Stomach smooth muscle (tissue), 2 donors: ENCODE data around the gene NCBP1.

ENCODE experiments used
- H3K27ac ChIP-seq: one replicate; pipeline ENCODE4 v1.7.0; 2013; ENCODE audit warnings: mild to moderate bottlenecking, low read length, inconsistent platforms
- H3K27me3 ChIP-seq, 2 donors: one replicate each; pipeline ENCODE4 v1.7.0; 2013; ENCODE audit warnings: low read length in 2 of 2; ENCODE audit not compliant: insufficient read depth in 2 of 2, control insufficient read depth in 1 of 2
- H3K36me3 ChIP-seq, 2 donors: one replicate each; pipeline ENCODE4 v1.7.0; 2013; ENCODE audit warnings: low read length in 2 of 2; ENCODE audit not compliant: control insufficient read depth in 2 of 2, insufficient read depth in 2 of 2
- H3K4me1 ChIP-seq: one replicate; pipeline ENCODE4 v1.7.0; 2013; ENCODE audit warnings: low read length; ENCODE audit not compliant: control insufficient read depth, insufficient read depth
- H3K4me3 ChIP-seq, 2 donors: one replicate each; pipeline ENCODE4 v1.7.0; 2013; ENCODE audit warnings: low read length in 2 of 2
- H3K9ac ChIP-seq, 2 donors: one replicate each; pipeline ENCODE4 v1.7.0; 2013; ENCODE audit warnings: low read length in 2 of 2, mild to moderate bottlenecking in 1 of 2
- H3K9me3 ChIP-seq, 2 donors: one replicate each; pipeline ENCODE4 v1.7.0; 2013; ENCODE audit warnings: low read length in 2 of 2; ENCODE audit not compliant: control insufficient read depth in 2 of 2
- donor health status: healthy.
- donor health status: Pancreatic carcinoma.

NCBP1 gene

DNA sequence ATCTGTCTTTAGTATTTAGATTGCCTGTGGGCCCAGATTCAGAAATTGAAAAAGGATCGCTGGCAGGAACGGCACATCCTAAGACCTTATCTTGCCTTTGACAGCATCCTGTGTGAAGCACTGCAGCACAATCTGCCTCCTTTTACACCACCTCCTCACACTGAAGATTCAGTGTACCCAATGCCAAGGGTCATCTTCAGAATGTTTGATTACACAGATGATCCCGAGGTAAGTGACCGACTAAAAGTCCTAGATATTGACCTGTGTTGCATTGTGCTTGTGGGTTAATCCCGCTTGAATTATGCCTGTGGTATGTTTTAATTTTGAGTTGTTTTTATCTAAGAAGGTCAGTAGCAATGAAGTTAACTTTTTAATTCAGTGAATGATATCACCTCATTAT, 14.4 kb downstream of the NCBP1 start:
- H3K9ac ChIP-seq = no peak overlapping the region
- H3K4me3 ChIP-seq = no peak overlapping the region
- H3K36me3 ChIP-seq = peaks cover 21 to 29% of the 10 kb centered on the region in 2 donors
- no peaks in the 10 kb centered on the region for H3K4me1 ChIP-seq
- no peak overlapping the region for H3K27ac ChIP-seq
- H3K9me3 ChIP-seq = no peaks in the 10 kb centered on the region
- no peaks in the 10 kb centered on the region for H3K27me3 ChIP-seq

DNA sequence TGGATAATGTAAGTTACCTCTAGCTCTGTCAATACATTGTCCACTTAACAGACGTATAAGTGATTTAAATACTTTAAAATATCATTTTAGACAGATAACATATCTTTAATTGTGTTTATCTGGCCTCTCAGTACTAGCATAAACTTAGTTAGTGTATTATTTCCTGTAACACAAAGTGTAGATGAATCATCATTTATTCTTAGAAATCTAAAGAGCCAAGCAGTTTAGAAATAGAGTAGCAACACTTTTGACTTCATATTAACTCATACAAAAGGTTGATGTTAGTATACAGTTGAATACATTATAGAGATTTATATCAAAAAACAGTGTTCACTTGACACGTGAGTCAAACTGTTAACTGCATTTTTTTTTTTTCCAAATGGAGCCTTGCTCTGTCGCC, 18.0 kb downstream of the NCBP1 start:
- Histone ChIP-seq H3K4me1 (no peaks in the 10 kb centered on the region), H3K27me3 (no peaks in the 10 kb centered on the region), H3K4me3 (no peak overlapping the region), H3K27ac (no peak overlapping the region), H3K9me3 (no peaks in the 10 kb centered on the region), H3K9ac (no peak overlapping the region), H3K36me3 (peaks cover 26 to 29% of the 10 kb centered on the region in 2 donors)

DNA sequence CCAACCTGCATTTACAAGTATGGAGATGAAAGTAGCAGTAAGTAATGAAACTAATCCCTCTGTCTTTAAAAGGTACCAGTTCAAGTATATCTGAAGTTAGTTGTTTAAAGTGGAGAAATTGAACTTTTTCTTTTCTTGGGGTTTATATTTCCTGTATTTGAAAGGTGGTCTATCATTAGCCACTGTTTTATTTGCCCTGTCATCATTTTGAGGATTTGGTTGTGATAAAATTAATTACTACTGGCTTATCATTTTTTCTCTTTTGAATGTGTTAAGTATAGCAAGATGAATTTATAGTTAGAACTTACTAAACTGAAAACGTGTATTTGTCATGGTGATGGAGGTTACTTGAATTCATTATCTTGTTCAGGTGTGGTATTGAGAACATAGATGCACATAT, 25.1 kb downstream of the NCBP1 start:
- H3K36me3 ChIP-seq = peaks cover 35 to 48% of the 10 kb centered on the region in 2 donors

DNA sequence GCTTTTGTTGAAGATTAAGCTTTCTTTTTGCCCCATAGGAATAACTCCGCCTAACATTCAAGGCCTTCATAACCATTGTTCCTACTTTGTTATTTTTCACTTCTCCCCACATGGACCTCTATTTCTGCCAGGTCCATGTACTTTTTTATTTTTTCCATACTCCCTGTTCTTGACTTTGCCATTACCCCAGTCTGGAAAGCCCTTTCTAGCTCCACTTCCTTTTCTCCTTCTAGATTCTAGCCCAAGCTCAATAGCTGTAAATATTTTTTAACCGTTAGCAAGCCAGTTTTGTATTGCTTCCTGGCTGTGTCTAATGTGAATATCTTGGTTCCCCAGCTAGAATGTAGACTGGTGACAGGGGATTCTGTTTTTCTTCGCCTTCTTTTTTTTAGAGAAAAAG, 26.1 kb downstream of the NCBP1 start:
- Histone ChIP-seq H3K27me3 (no peaks in the 10 kb centered on the region), H3K27ac (no peak overlapping the region), H3K4me3 (no peak overlapping the region), H3K4me1 (no peaks in the 10 kb centered on the region), H3K9ac (no peak overlapping the region), H3K36me3 (peaks cover 39 to 53% of the 10 kb centered on the region in 2 donors), H3K9me3 (no peaks in the 10 kb centered on the region)

More for the DNA sequence above, 25.1 kb downstream of the NCBP1 start:
- no peaks in the 10 kb centered on the region for H3K9me3 ChIP-seq
- H3K27me3 ChIP-seq = no peaks in the 10 kb centered on the region
- no peaks in the 10 kb centered on the region for H3K4me1 ChIP-seq
- no peak overlapping the region for H3K9ac ChIP-seq
- H3K4me3 ChIP-seq = no peak overlapping the region
- no peak overlapping the region for H3K27ac ChIP-seq

DNA sequence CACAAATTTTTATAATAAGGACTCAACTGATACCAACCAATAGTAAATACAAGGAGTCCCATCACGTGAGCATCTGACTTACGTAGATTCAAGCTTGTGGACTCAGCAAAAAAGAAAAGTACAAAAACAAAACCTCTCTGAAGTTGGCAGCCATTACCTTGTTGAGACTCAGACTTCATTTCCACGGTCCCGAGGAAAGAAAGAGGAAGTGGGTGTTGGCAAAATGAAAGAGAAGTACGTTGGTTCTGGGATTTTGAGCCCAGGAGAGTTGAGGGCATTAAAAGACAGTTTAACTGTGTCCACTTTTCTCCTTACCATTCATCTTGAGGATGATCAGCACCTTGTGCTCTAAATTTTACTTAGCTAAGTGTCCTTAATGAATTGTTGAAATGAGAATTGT, 26.7 kb downstream of the NCBP1 start:
- Histone ChIP-seq H3K27ac (no peak overlapping the region), H3K9ac (no peak overlapping the region), H3K4me3 (no peak overlapping the region), H3K9me3 (no peaks in the 10 kb centered on the region), H3K36me3 (peaks cover 42 to 59% of the 10 kb centered on the region in 2 donors), H3K27me3 (no peaks in the 10 kb centered on the region), H3K4me1 (no peaks in the 10 kb centered on the region)

DNA sequence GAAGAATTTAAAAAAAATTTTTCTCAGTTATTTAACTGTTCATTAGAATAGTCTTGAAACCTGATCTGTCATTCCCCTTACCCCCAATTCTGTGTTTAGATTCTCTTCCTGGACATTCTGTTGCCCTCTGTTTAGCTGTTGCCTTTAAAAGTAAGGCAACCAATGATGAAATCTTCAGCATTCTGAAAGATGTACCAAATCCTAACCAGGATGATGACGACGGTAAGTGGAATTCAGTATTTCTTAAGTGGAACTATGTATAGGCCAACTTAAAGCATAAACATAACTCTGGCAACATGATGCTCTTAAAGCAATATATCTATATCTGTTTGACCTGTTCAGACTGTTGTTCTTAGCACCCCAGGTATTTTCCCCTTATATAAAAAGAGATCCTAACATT, 27.2 kb downstream of the NCBP1 start:
- H3K4me3 ChIP-seq = no peak overlapping the region
- no peaks in the 10 kb centered on the region for H3K27me3 ChIP-seq
- H3K4me1 ChIP-seq = no peaks in the 10 kb centered on the region
- no peak overlapping the region for H3K9ac ChIP-seq
- no peaks in the 10 kb centered on the region for H3K9me3 ChIP-seq
- H3K36me3 ChIP-seq = peaks cover 42 to 60% of the 10 kb centered on the region in 2 donors
- no peak overlapping the region for H3K27ac ChIP-seq

DNA sequence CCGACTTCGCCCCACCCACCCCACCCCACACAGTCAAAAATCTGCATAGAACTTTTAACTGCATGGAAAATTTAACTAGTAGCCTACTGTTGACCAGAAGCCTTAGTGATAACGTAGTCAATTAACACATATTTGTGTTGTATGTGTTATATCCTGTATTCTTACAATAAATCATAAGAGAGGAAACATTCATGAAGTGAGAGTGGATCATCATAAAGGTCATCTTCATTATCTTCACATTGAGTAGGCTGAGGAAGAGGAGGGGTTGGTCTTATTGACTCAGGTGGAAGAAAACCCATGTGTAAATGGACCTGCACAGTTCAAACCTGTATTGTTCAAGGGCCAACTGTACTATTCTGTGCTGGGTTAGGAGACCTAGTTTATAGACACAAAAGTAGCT, 32.1 kb downstream of the NCBP1 start:
- H3K4me3 ChIP-seq = no peak overlapping the region
- H3K9me3 ChIP-seq = no peaks in the 10 kb centered on the region
- no peaks in the 10 kb centered on the region for H3K4me1 ChIP-seq
- H3K27me3 ChIP-seq = no peaks in the 10 kb centered on the region
- H3K27ac ChIP-seq = no peak overlapping the region
- H3K9ac ChIP-seq = no peak overlapping the region
- peaks cover 60 to 68% of the 10 kb centered on the region in 2 donors for H3K36me3 ChIP-seq

DNA sequence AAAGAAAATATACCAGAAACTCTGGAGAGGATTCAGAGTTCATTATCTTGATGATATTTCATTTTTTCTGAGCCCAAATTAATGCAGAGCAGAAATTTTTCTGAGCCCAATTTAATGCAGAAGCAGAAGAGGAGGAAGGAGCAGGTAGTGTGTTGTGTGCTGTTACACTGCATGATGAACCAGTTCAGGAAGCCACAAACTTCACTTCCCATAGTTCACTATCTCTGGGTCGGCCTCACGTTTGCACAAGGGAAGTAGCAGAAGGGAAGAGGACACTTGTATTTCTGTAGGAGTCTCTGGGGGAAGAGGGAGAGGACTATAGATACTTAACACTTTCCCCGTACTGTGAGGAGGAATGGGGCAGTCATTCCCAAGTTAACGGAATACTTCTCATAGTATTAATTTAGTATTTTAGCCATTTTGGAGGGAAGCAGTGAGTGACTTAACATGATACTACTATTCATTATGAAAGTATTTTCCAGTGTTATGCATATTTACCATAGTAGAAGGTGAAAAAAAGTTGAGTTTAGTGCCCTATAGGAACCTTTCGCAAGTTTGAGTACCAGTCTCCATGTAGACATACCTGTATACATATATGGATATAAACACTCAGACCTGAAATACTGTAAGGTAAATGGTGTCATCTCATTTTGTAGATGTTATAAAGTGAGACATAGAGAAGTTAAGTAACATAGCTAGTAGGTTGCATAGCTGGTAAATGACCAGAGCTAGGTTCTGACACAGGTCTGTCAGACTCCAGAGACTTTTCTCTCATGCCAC, 33.5 kb downstream of the NCBP1 start:
- Histone ChIP-seq H3K27ac (no peak overlapping the region), H3K4me3 (no peak overlapping the region), H3K9me3 (no peaks in the 10 kb centered on the region), H3K27me3 (no peaks in the 10 kb centered on the region), H3K9ac (no peak overlapping the region), H3K4me1 (no peaks in the 10 kb centered on the region), H3K36me3 (peaks cover 60 to 66% of the 10 kb centered on the region in 2 donors)

DNA sequence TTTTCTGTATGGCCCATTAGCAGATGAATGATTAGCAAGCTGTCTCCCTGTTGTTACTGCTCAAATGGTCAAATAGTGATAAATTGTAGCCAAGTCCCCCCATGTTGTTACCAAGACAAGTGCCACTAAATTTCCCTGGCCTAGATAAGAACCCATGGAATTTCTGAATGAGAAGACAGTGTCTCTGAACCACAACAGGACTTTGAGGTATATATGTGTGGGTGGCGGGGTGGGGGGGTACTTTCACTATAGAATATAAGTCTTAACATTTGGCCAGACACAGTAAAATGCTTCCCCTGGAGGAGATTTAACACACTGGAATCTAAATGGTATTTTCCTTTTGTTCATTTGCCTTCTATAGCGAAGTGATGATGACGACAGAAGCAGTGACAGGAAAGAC, 34.9 kb downstream of the NCBP1 start:
- H3K27me3 ChIP-seq = no peaks in the 10 kb centered on the region
- no peaks in the 10 kb centered on the region for H3K9me3 ChIP-seq
- no peak overlapping the region for H3K9ac ChIP-seq
- H3K4me1 ChIP-seq = no peaks in the 10 kb centered on the region
- no peak overlapping the region for H3K27ac ChIP-seq
- no peak overlapping the region for H3K4me3 ChIP-seq
- H3K36me3 ChIP-seq = peaks cover 59 to 70% of the 10 kb centered on the region in 2 donors

DNA sequence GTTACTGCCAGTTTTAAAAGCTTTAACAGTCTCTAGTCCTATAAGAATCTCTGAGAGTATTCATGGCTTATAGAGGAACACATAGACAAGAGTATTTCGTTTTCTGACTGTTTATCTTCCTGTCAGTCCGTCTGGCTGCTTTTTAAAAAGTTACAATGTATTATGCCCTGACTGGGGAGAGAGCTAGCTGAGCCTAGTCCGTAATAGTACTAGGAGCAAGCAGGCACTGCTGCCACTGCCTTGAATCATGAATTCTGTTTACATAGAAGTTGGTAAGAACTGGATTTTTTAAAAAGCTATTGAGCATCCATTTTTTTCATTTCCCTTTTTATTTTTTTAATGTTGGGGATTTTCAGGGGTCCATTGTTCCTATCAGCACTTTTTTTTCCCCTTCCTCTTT, 37.0 kb downstream of the NCBP1 start:
- peaks cover 59 to 65% of the 10 kb centered on the region in 2 donors for H3K36me3 ChIP-seq
- H3K9me3 ChIP-seq = no peaks in the 10 kb centered on the region
- no peak overlapping the region for H3K4me3 ChIP-seq
- H3K27me3 ChIP-seq = no peaks in the 10 kb centered on the region
- no peak overlapping the region for H3K27ac ChIP-seq
- H3K9ac ChIP-seq = no peak overlapping the region
- H3K4me1 ChIP-seq = no peaks in the 10 kb centered on the region

DNA sequence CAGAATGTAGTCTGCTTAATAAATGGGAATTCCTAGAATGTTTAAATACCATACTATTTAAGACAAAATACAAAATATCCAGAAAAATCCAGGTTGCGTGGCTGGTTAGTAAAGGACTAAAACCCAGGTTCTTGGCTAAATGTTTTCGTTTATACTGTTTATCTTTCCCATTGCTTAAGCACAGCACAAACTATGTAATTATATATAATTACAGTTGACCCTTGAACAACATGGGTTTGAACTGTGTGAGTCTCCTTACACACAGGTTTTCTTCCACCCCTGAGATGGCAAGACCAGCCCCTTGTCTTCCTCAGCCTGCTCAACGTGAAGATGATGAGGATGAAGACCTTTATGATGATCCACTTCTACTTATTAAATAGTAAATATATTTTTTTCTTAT, 38.8 kb downstream of the NCBP1 start:
- Histone ChIP-seq H3K4me1 (no peaks in the 10 kb centered on the region), H3K36me3 (peaks cover 48 to 54% of the 10 kb centered on the region in 2 donors), H3K9me3 (no peaks in the 10 kb centered on the region), H3K4me3 (no peak overlapping the region), H3K9ac (no peak overlapping the region), H3K27me3 (no peaks in the 10 kb centered on the region), H3K27ac (no peak overlapping the region)
